Ectodermal cell (in vitro differentiated cells): ENCODE data around the gene CLDN4.
A peak's percentile ranks its signal among the peaks of the same experiment; 100 is the strongest.

Experiments
- H3K27ac ChIP-seq: 2 replicates; pipeline ENCODE4 v1.7.0; 2013; ENCODE audit warnings: mild to moderate bottlenecking, low read depth, low read length; ENCODE audit not compliant: insufficient read depth, poor library complexity, severe bottlenecking
- H3K27me3 ChIP-seq: 2 replicates; pipeline ENCODE4 v1.7.0; 2013; ENCODE audit warnings: mild to moderate bottlenecking, low read length; ENCODE audit not compliant: insufficient read depth, control insufficient read depth, poor library complexity, severe bottlenecking
- H3K36me3 ChIP-seq: one replicate; pipeline ENCODE4 v1.7.0; 2013; ENCODE audit warnings: low read length; ENCODE audit not compliant: control insufficient read depth, insufficient read depth
- H3K4me1 ChIP-seq: one replicate; pipeline ENCODE4 v1.7.0; 2013; ENCODE audit warnings: low read length; ENCODE audit not compliant: control insufficient read depth, insufficient read depth
- H3K4me3 ChIP-seq: 2 replicates; pipeline ENCODE4 v1.7.0; 2013; ENCODE audit warnings: low read depth, low read length, control low read depth; ENCODE audit not compliant: insufficient read depth
- H3K9me3 ChIP-seq: 2 replicates; pipeline ENCODE4 v1.7.0; 2013; ENCODE audit warnings: mild to moderate bottlenecking, low read length, moderate library complexity; ENCODE audit not compliant: control insufficient read depth
- WGBS, 2 experiments: methylation state at CpG; one replicate each; pipeline ENCODE4 v1.1.7; 2013; ENCODE audit warnings: missing lambda C conversion rate in 2 of 2; 5-methylcytosine and 5-hydroxymethylcytosine counted together

The CLDN4 gene

GRCh38 chr7:73823257-73823656, 7.5 kb upstream of the CLDN4 start:
- no peaks in the 10 kb centered on the region for H3K4me1 ChIP-seq
- H3K4me3 ChIP-seq: no peak overlapping the region
- 85 to 89% methylated on average over 5 of the region's 5 CpGs for WGBS, 2 experiments
- H3K36me3 ChIP-seq: no peaks in the 10 kb centered on the region
- no peak overlapping the region for H3K27ac ChIP-seq
- H3K9me3 ChIP-seq: no peaks in the 10 kb centered on the region
- no peaks in the 10 kb centered on the region for H3K27me3 ChIP-seq

GRCh38 chr7:73823873-73824592, 6.8 kb upstream of the CLDN4 start:
- Histone ChIP-seq H3K36me3 (no peaks in the 10 kb centered on the region), H3K4me1 (no peaks in the 10 kb centered on the region), H3K27me3 (no peaks in the 10 kb centered on the region), H3K27ac (no peak overlapping the region), H3K4me3 (no peak overlapping the region), H3K9me3 (no peaks in the 10 kb centered on the region)
- 92 to 93% methylated on average over 11 of the region's 11 CpGs for WGBS, 2 experiments

- Histone ChIP-seq H3K9me3 (no peaks in the 10 kb centered on the region), H3K4me3 (no peak overlapping the region), H3K36me3 (no peaks in the 10 kb centered on the region), H3K27me3 (no peaks in the 10 kb centered on the region), H3K4me1 (peaks cover 8% of the 10 kb centered on the region), H3K27ac (no peak overlapping the region)
- WGBS, 2 experiments: 89 to 96% methylated on average over 9 of the region's 9 CpGs
Observed at GRCh38 chr7:73824986-73825385, 5.8 kb upstream of the CLDN4 start.

GRCh38 chr7:73827567-73828106, 3.2 kb upstream of the CLDN4 start:
- 48 to 52% methylated on average over 9 to 11 of the region's 11 CpGs for WGBS, 2 experiments
- H3K4me1 ChIP-seq: peaks cover 27% of the 10 kb centered on the region
- no peaks in the 10 kb centered on the region for H3K27me3 ChIP-seq
- no peak overlapping the region for H3K4me3 ChIP-seq
- H3K9me3 ChIP-seq: no peaks in the 10 kb centered on the region
- H3K36me3 ChIP-seq: no peaks in the 10 kb centered on the region
- H3K27ac ChIP-seq: no peak overlapping the region

GRCh38 chr7:73828107-73828803, 2.5 kb upstream of the CLDN4 start:
- H3K27me3 ChIP-seq: no peaks in the 10 kb centered on the region
- H3K36me3 ChIP-seq: no peaks in the 10 kb centered on the region
- peaks cover 27% of the 10 kb centered on the region for H3K4me1 ChIP-seq
- 84 to 87% methylated on average over 14 of the region's 14 CpGs for WGBS, 2 experiments
- no peak overlapping the region for H3K4me3 ChIP-seq
- no peak overlapping the region for H3K27ac ChIP-seq
- H3K9me3 ChIP-seq: no peaks in the 10 kb centered on the region

- 90 to 94% methylated on average over 5 of the region's 5 CpGs for WGBS, 2 experiments
- H3K27ac ChIP-seq: no peak overlapping the region
- no peaks in the 10 kb centered on the region for H3K36me3 ChIP-seq
- no peak overlapping the region for H3K4me3 ChIP-seq
- H3K4me1 ChIP-seq: peaks cover 27% of the 10 kb centered on the region
- H3K27me3 ChIP-seq: no peaks in the 10 kb centered on the region
- H3K9me3 ChIP-seq: no peaks in the 10 kb centered on the region
Observed at GRCh38 chr7:73828972-73829371, 1.8 kb upstream of the CLDN4 start.

GRCh38 chr7:73829505-73829904, 1.3 kb upstream of the CLDN4 start:
- Histone ChIP-seq H3K9me3 (no peaks in the 10 kb centered on the region), H3K36me3 (no peaks in the 10 kb centered on the region), H3K27me3 (no peaks in the 10 kb centered on the region), H3K4me1 (peaks cover 27% of the 10 kb centered on the region), H3K4me3 (no peak overlapping the region), H3K27ac (no peak overlapping the region)
- 60 to 64% methylated on average over 7 of the region's 7 CpGs for WGBS, 2 experiments

GRCh38 chr7:73829921-73830680, 695 bp upstream of the CLDN4 start:
- no peaks in the 10 kb centered on the region for H3K9me3 ChIP-seq
- 82 to 87% methylated on average over 13 of the region's 13 CpGs for WGBS, 2 experiments
- no peaks in the 10 kb centered on the region for H3K36me3 ChIP-seq
- peaks cover 27% of the 10 kb centered on the region for H3K4me1 ChIP-seq
- peak overlapping the region; percentile 6 for H3K27ac ChIP-seq
- no peaks in the 10 kb centered on the region for H3K27me3 ChIP-seq
- H3K4me3 ChIP-seq: no peak overlapping the region

GRCh38 chr7:73831584-73831833, 713 bp downstream of the CLDN4 start:
- 89 to 91% methylated on average over 16 of the region's 16 CpGs for WGBS, 2 experiments
- no peak overlapping the region for H3K4me3 ChIP-seq
- no peaks in the 10 kb centered on the region for H3K9me3 ChIP-seq
- no peaks in the 10 kb centered on the region for H3K27me3 ChIP-seq
- H3K27ac ChIP-seq: no peak overlapping the region
- H3K4me1 ChIP-seq: peaks cover 27% of the 10 kb centered on the region
- no peaks in the 10 kb centered on the region for H3K36me3 ChIP-seq
